ENCODE measurements around the gene POLG2.

DNA sequence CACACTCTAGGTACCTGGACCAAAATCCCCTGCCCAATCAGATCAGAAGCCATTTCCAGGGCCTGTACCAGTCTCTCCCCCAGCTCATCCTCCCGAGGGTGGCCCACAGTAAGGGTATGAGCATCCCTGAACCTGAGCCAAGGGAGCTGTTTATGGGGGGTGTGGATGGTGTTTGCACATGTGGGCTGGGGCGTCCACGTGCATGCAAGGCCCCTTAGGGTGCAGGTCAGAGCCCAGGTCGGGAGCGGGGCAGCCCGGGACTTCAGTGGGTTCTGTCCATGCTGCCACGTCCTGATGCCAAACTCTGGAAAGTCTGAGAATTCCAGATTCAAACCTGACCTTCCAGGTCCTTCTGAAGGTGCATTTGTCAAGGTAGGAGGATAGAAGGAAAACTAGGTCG is 38.1 kb downstream of the POLG2 start:
- TF ChIP-seq, protein P1, sequence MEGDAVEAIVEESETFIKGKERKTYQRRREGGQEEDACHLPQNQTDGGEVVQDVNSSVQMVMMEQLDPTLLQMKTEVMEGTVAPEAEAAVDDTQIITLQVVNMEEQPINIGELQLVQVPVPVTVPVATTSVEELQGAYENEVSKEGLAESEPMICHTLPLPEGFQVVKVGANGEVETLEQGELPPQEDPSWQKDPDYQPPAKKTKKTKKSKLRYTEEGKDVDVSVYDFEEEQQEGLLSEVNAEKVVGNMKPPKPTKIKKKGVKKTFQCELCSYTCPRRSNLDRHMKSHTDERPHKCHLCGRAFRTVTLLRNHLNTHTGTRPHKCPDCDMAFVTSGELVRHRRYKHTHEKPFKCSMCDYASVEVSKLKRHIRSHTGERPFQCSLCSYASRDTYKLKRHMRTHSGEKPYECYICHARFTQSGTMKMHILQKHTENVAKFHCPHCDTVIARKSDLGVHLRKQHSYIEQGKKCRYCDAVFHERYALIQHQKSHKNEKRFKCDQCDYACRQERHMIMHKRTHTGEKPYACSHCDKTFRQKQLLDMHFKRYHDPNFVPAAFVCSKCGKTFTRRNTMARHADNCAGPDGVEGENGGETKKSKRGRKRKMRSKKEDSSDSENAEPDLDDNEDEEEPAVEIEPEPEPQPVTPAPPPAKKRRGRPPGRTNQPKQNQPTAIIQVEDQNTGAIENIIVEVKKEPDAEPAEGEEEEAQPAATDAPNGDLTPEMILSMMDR (IDR thresholded peaks at IDR 0.05), result no peak
- TF ChIP-seq POLR2A (IDR thresholded peaks at IDR 0.05; ENCODE audit: low read depth), result no peak
